Islet of Langerhans (tissue), 1 donor: Measurements from ENCODE around the gene CALR.

ENCODE experiments used
- FAIRE-seq: peaks from one replicate; lab custom pipeline; 2011; peaks lifted over from hg19 to GRCh38; lab: Jason Lieb, UNC

CALR gene

GRCh38 chr19:12979974-12980373, 41.6 kb downstream of the CALR start:
- no peak for FAIRE-seq

GRCh38 chr19:12982648-12983047, 44.2 kb downstream of the CALR start:
- FAIRE-seq: no peak

GRCh38 chr19:12983091-12983490, 44.7 kb downstream of the CALR start:
- no peak for FAIRE-seq

- FAIRE-seq: no peak
Observed at GRCh38 chr19:12983542-12984142, 45.2 kb downstream of the CALR start.

- no peak for FAIRE-seq
Observed at GRCh38 chr19:12984143-12984627, 45.8 kb downstream of the CALR start.

GRCh38 chr19:12984683-12985048, 46.3 kb downstream of the CALR start:
- FAIRE-seq: no peak

GRCh38 chr19:12985049-12985776, 46.8 kb downstream of the CALR start:
- FAIRE-seq: no peak

- no peak for FAIRE-seq
Observed at GRCh38 chr19:12986726-12987125, 48.3 kb downstream of the CALR start.

GRCh38 chr19:12987190-12987589, 48.8 kb downstream of the CALR start:
- FAIRE-seq: no peak

GRCh38 chr19:12987781-12988180, 49.4 kb downstream of the CALR start:
- no peak for FAIRE-seq

- FAIRE-seq: no peak
Observed at GRCh38 chr19:12990431-12990830, 52.0 kb downstream of the CALR start.

- no peak for FAIRE-seq
Observed at GRCh38 chr19:12990853-12991252, 52.4 kb downstream of the CALR start.

- FAIRE-seq: no peak
Observed at GRCh38 chr19:12991296-12991695, 52.9 kb downstream of the CALR start.

- no peak for FAIRE-seq
Observed at GRCh38 chr19:12992729-12993128, 54.3 kb downstream of the CALR start.

GRCh38 chr19:12993562-12993961, 55.2 kb downstream of the CALR start:
- FAIRE-seq: no peak
